Peyer's patch (tissue), 4 donors: ENCODE data around the gene LPAR2. TPM values are rescaled to one million over a fixed set of nuclear protein-coding genes. Genes with fewer than 3 reads are reported as not detected.
A peak's percentile ranks its signal among the peaks of the same experiment; 100 is the strongest.

Experiments used
- DNase-seq, 3 donors: peaks; one replicate each; pipeline ENCODE4 v3.0.0-alpha.2; 2017 to 2019
- H3K27ac ChIP-seq, 4 donors: fragments of 200-600 bp; sonication (generic); one replicate each; pipeline ENCODE4 v1.5.1; 2016 to 2019
- H3K27me3 ChIP-seq, 2 donors: fragments of 200-600 bp; sonication (generic); one replicate each; pipeline ENCODE4 v1.5.1; 2019
- H3K36me3 ChIP-seq, 3 donors: fragments of 200-600 bp; sonication (generic); one replicate each; pipeline ENCODE4 v1.5.1; 2016 to 2019
- H3K4me1 ChIP-seq, 4 donors: fragments of 200-600 bp; sonication (generic); one replicate each; pipeline ENCODE4 v1.5.1; 2016 to 2019
- H3K4me3 ChIP-seq, 4 donors: fragments of 200-600 bp; sonication (generic); 1 replicate in 3 of 4; 2 replicates in 1 of 4; pipeline ENCODE4 v1.5.1; 2016 to 2019; ENCODE audit warnings: mild to moderate bottlenecking in 1 of 4
- H3K9me3 ChIP-seq, 4 donors: fragments of 200-600 bp; sonication (generic); one replicate each; pipeline ENCODE4 v1.5.1; 2016 to 2019; ENCODE audit warnings: mild to moderate bottlenecking in 1 of 4
- POLR2A ChIP-seq, 2 donors: fragments of 450-650 bp; IDR thresholded peaks; one replicate each; pipeline ENCODE4 v1.5.1; 2017; ENCODE audit warnings: antibody characterized with exemption in 2 of 2, mild to moderate bottlenecking in 2 of 2, moderate library complexity in 2 of 2
- total RNA-seq, 4 donors: library from RNA; depleted of rRNA; stranded (reverse); fragments of >200 nt; gene quantifications; one replicate each; pipeline ENCODE4 v1.1.0, GENCODE V29; 2016
- TF ChIP-seq, protein P1 (sequence below), 6 experiments: fragments of 450-650 bp in 4 of 6; fragments of 200-600 bp in 2 of 6; sonication (generic) in 1 of 6; IDR thresholded peaks; one replicate each; pipeline ENCODE4 v1.5.1; 2017 to 2019; ENCODE audit warnings: antibody characterized with exemption in 6 of 6, mild to moderate bottlenecking in 3 of 6, moderate library complexity in 1 of 6

The LPAR2 gene
- total RNA-seq, 4 donors from 2014 or later, result 14.9 to 44.2 (median 34.6) TPM

DNA sequence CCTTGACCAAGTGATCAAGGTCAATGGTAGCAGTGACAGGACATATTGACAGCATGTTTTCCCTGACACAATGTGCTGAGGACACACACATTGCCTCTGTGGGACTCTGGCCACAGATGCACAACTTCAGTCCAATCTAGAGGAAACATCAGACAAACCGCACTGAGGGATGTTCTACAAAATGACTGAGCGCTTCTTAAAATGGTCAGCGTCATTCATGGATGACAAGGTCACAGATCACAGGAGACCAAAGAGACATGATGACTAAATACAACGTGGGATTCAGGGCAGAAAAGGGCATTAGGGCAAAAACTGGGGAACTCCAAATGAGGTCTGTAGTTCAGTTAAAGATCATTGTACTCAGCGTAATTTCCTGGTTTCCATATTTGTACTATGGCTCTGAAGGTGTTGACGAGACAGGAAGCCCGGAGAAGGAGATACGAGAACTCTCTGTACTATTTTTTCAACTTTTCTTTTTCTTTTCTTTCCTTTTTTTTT is 30.2 kb downstream of the LPAR2 start:
- H3K9me3 ChIP-seq, result no peaks in the 10 kb centered on the region
- no peaks in the 10 kb centered on the region for H3K27me3 ChIP-seq
- TF ChIP-seq, protein P1, sequence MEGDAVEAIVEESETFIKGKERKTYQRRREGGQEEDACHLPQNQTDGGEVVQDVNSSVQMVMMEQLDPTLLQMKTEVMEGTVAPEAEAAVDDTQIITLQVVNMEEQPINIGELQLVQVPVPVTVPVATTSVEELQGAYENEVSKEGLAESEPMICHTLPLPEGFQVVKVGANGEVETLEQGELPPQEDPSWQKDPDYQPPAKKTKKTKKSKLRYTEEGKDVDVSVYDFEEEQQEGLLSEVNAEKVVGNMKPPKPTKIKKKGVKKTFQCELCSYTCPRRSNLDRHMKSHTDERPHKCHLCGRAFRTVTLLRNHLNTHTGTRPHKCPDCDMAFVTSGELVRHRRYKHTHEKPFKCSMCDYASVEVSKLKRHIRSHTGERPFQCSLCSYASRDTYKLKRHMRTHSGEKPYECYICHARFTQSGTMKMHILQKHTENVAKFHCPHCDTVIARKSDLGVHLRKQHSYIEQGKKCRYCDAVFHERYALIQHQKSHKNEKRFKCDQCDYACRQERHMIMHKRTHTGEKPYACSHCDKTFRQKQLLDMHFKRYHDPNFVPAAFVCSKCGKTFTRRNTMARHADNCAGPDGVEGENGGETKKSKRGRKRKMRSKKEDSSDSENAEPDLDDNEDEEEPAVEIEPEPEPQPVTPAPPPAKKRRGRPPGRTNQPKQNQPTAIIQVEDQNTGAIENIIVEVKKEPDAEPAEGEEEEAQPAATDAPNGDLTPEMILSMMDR (IDR thresholded peaks at IDR 0.05), result no peak
- TF ChIP-seq POLR2A (IDR thresholded peaks at IDR 0.05), result no peak
- peak overlapping the region; percentile 72 to 87 (median 81) for H3K27ac ChIP-seq
- H3K4me1 ChIP-seq, result peaks cover 0 to 14% (median 4%) of the 10 kb centered on the region in 4 donors
- H3K4me3 ChIP-seq, result no peak overlapping the region
- no peaks in the 10 kb centered on the region for H3K36me3 ChIP-seq
- peak in 2 of 3 donors; percentile 54 to 73 for DNase-seq

DNA sequence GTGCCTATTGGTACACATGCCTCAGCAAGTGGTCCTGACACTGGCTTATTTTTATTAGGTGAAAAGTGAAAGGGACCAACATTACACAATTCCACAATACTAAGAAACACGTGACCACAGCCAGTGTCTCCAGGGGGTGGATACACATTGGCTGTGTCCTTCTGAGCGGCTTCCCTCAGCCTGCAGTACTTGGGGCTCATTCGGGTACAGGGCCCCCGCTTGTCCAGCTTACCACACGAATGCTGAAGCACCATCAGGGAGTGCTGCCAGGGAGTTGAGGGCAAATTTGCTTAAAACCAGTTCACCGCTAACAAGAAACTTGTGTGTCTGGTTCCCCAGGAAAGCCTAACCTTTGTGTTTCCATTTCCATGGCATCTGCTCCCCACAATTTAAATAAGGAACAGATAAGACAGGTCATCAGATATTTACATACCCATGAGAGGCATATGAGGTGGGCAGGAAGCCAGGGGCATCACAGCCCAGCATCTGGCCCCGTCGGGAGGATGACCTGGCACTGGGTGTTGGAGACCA is 32.8 kb downstream of the LPAR2 start:
- DNase-seq, result peak in 1 of 3 donors; percentile 56
- no peak overlapping the region for H3K4me3 ChIP-seq
- no peaks in the 10 kb centered on the region for H3K36me3 ChIP-seq
- H3K27me3 ChIP-seq, result no peaks in the 10 kb centered on the region
- H3K4me1 ChIP-seq, result peaks cover 0 to 27% (median 11%) of the 10 kb centered on the region in 4 donors
- H3K27ac ChIP-seq, result peak overlapping the region; percentile 1 to 82 (median 10)
- TF ChIP-seq, protein P1 (IDR thresholded peaks at IDR 0.05), result no peak
- TF ChIP-seq POLR2A (IDR thresholded peaks at IDR 0.05), result no peak
- H3K9me3 ChIP-seq, result no peaks in the 10 kb centered on the region

DNA sequence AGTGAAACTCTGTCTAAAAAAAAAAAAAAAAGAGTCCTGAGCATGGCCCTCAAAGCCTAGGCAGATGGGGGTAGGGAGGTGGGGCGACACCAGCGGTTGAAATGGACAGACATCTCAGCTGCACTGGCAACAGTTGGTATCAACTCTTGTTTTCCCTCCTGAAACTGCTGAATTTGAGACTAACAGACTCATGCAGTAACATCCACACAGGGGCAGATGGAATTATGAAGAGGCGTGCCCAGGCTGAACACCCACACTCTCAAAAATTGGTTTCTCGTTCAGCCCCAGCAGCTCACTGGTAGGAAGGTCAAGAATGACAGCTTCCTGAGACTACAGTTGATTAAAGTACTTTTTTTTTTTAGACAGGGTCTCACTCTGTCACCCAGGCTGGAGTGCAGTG is 33.6 kb downstream of the LPAR2 start:
- Histone ChIP-seq H3K36me3 (no peaks in the 10 kb centered on the region), H3K4me1 (peaks cover 0 to 26% (median 12%) of the 10 kb centered on the region in 4 donors), H3K9me3 (no peaks in the 10 kb centered on the region), H3K4me3 (no peak overlapping the region), H3K27ac (peak overlapping the region in 2 of 4 donors; percentile 19 to 82), H3K27me3 (no peaks in the 10 kb centered on the region)
- DNase-seq, result no peak
- TF ChIP-seq, protein P1 (IDR thresholded peaks at IDR 0.05), result no peak

DNA sequence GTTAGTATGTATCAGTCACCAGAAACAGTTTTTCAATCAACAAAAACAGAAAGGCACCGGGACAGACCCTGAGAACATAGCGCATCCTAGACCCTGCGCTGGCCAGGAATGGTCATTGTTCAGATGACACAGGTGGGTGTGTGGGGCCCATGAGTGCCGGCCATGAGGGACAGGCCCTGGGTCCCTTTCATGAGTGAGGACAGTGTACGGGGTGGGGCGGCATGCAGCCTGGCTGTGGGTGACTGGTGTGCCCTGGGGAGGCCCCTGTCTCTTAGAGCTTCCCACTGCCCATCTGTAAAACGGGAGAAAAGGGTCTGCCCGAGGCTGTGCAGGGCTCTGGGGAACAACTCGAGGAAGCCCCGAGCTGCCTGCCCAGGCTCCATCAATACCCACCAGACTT is 35.3 kb downstream of the LPAR2 start:
- no peaks in the 10 kb centered on the region for H3K9me3 ChIP-seq
- no peak overlapping the region for H3K27ac ChIP-seq
- H3K4me3 ChIP-seq, result no peak overlapping the region
- no peaks in the 10 kb centered on the region for H3K36me3 ChIP-seq
- H3K27me3 ChIP-seq, result no peaks in the 10 kb centered on the region
- no peak for TF ChIP-seq POLR2A (IDR thresholded peaks at IDR 0.05)
- TF ChIP-seq, protein P1 (IDR thresholded peaks at IDR 0.05), result no peak
- peaks cover 0 to 23% (median 11%) of the 10 kb centered on the region in 4 donors for H3K4me1 ChIP-seq
- no peak for DNase-seq

DNA sequence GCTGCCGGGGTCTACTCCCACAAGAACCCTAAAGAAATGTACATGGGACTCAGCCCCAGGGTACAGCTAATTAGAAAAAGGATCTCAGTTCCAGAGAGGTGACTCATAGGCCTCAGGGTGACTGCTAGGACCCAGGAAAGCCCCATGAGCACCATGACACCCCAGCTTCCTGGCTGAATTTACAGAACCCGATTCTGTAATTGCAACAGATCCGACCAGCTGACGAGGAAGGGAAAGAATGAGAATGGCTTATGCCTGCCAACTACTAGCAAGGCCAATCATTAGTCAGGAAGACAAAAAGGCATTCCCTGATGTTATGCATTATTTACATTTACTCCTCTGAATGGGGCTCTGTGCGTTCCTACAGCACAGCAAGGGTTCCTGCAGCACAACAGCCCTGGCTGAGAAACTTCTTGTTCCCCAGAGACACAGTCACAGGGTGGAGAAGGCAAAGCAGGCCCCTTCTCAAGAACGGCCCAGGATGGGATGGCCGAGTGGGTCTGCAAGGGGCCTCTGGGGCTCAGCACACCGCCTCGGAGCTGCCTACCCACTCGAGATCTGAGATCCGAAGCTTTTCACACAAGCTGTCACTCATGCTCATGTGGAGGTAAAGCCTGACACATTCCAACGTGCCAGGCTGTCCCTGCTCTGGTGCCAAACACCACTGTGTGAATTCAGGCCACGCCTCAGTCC is 36.7 kb downstream of the LPAR2 start:
- TF ChIP-seq, protein P1 (IDR thresholded peaks at IDR 0.05), result no peak
- no peak for TF ChIP-seq POLR2A (IDR thresholded peaks at IDR 0.05)
- no peaks in the 10 kb centered on the region for H3K27me3 ChIP-seq
- no peak overlapping the region for H3K4me3 ChIP-seq
- no peaks in the 10 kb centered on the region for H3K9me3 ChIP-seq
- DNase-seq, result peak in 2 of 3 donors; percentile 53 to 77
- H3K36me3 ChIP-seq, result no peaks in the 10 kb centered on the region
- H3K4me1 ChIP-seq, result peaks cover 0 to 23% (median 7%) of the 10 kb centered on the region in 4 donors
- H3K27ac ChIP-seq, result peak overlapping the region; percentile 52 to 74 (median 66)
